SU-DHL-6 (cell line): ENCODE measurements around the gene COQ4.

Experiments used
- CTCF ChIP-seq: fragments of 200-600 bp; sonication (generic); IDR thresholded peaks from one replicate; pipeline ENCODE4 v1.5.1; 2017; ENCODE audit warnings: antibody characterized with exemption, mild to moderate bottlenecking, low read length, moderate library complexity; ENCODE audit not compliant: insufficient read depth, poor library complexity, severe bottlenecking
- EZH2phosphoT487 ChIP-seq: fragments of 200-600 bp; sonication (generic), shearing (Covaris generic); conservative IDR thresholded peaks from 2 replicates; pipeline ENCODE4 v1.6.1; 2018; ENCODE audit warnings: mild to moderate bottlenecking, antibody characterized with exemption, low read length, moderate library complexity, mixed read lengths

- TF ChIP-seq CTCF (no peak), EZH2phosphoT487 (no peak)
These were observed 18.2 kb downstream of the COQ4 start for GRCh38 chr9:128340691-128341434.
